Measurements from ENCODE around the gene ADAMTS18.
"Not testable (repeated sequence)": the region's sequence is repeated elsewhere in the genome, so short reads cannot be mapped to it uniquely, and the experiment has no call there.

The ADAMTS18 gene

GRCh38 chr16:77279316-77279715 lies 155.5 kb downstream of the ADAMTS18 start:
- not testable (repeated sequence) for DNase-seq (ENCODE audit: low spot score)

- no peak for DNase-seq (ENCODE audit: low spot score)
Observed at GRCh38 chr16:77277571-77277970, 157.3 kb downstream of the ADAMTS18 start.

- no peak for DNase-seq (ENCODE audit: low spot score)
Observed at GRCh38 chr16:77277141-77277540, 157.7 kb downstream of the ADAMTS18 start.

GRCh38 chr16:77276661-77277060 lies 158.2 kb downstream of the ADAMTS18 start:
- DNase-seq (ENCODE audit: low spot score) = no peak

- DNase-seq (ENCODE audit: low spot score) = not testable (repeated sequence)
Observed at GRCh38 chr16:77275303-77275702, 159.5 kb downstream of the ADAMTS18 start.

- DNase-seq (ENCODE audit: low spot score) = no peak
Observed at GRCh38 chr16:77273815-77274214, 161.0 kb downstream of the ADAMTS18 start.

- no peak for DNase-seq (ENCODE audit: low spot score)
Observed at GRCh38 chr16:77271532-77272426, 163.1 kb downstream of the ADAMTS18 start.

- DNase-seq (ENCODE audit: low spot score) = not testable (repeated sequence)
Observed at GRCh38 chr16:77266185-77266584, 168.6 kb downstream of the ADAMTS18 start.

GRCh38 chr16:77262971-77263370 lies 171.9 kb downstream of the ADAMTS18 start:
- no peak for DNase-seq (ENCODE audit: low spot score)

- DNase-seq (ENCODE audit: low spot score) = no peak
Observed at GRCh38 chr16:77250400-77250799, 184.4 kb downstream of the ADAMTS18 start.

GRCh38 chr16:77246150-77246549 lies 188.7 kb downstream of the ADAMTS18 start:
- no peak for DNase-seq (ENCODE audit: low spot score)

- DNase-seq (ENCODE audit: low spot score) = not testable (repeated sequence)
Observed at GRCh38 chr16:77242471-77242870, 192.4 kb downstream of the ADAMTS18 start.

- no peak for DNase-seq (ENCODE audit: low spot score)
Observed at GRCh38 chr16:77238593-77238992, 196.2 kb downstream of the ADAMTS18 start.

GRCh38 chr16:77236063-77236511 lies 198.7 kb downstream of the ADAMTS18 start:
- DNase-seq (ENCODE audit: low spot score) = peak; percentile 89

- DNase-seq (ENCODE audit: low spot score) = no peak
Observed at GRCh38 chr16:77234611-77235010, 200.2 kb downstream of the ADAMTS18 start.

- DNase-seq (ENCODE audit: low spot score) = no peak
Observed at GRCh38 chr16:77233799-77234519, 200.9 kb downstream of the ADAMTS18 start.
